ENCODE data around the gene TRIM54. TPM values are rescaled to one million over a fixed set of nuclear protein-coding genes. Genes with fewer than 3 reads are reported as not detected.

TRIM54 gene
- polyA plus RNA-seq, 1 donor from 2014 or later: not detected

- H3K9me3 ChIP-seq (ENCODE audit: low read length): no peaks in the 10 kb centered on the region
- no peak for TF ChIP-seq REST (IDR thresholded peaks at IDR 0.05; ENCODE audit: borderline replicate concordance)
- no peak for TF ChIP-seq EZH2 (IDR thresholded peaks at IDR 0.05; ENCODE audit: borderline replicate concordance, insufficient read depth, low read length, poor library complexity, severe bottlenecking)
- no peak for TF ChIP-seq SMC3 (conservative IDR thresholded peaks at IDR 0.05; ENCODE audit: poor library complexity)
- no peak for TF ChIP-seq CTCF (IDR thresholded peaks at IDR 0.05; ENCODE audit: poor library complexity, severe bottlenecking)
- TF ChIP-seq TAF1 (IDR thresholded peaks at IDR 0.05; ENCODE audit: low read depth): no peak
- no peak for TF ChIP-seq MXI1 (conservative IDR thresholded peaks at IDR 0.05; ENCODE audit: poor library complexity, severe bottlenecking)
- TF ChIP-seq RAD21 (conservative IDR thresholded peaks at IDR 0.05): no peak
- TF ChIP-seq EP300 (conservative IDR thresholded peaks at IDR 0.05; ENCODE audit: poor library complexity, severe bottlenecking): no peak
- no peaks in the 10 kb centered on the region for H3K79me2 ChIP-seq (replicated peaks; ENCODE audit: insufficient read depth, low read length)
- H3K9ac ChIP-seq (ENCODE audit: low read length): no peak overlapping the region
- H3F3A ChIP-seq (ENCODE audit: insufficient read depth, low read length, poor library complexity, severe bottlenecking): no peaks in the 10 kb centered on the region
- H3K27me3 ChIP-seq (ENCODE audit: insufficient read depth, low read depth, low read length): no peaks in the 10 kb centered on the region
- H3K27ac ChIP-seq (ENCODE audit: low read length): no peak overlapping the region
- no peak overlapping the region for H2AFZ ChIP-seq (ENCODE audit: low read depth, low read length)
- H4K20me1 ChIP-seq (ENCODE audit: insufficient read depth): no peaks in the 10 kb centered on the region
- no peak overlapping the region for H3K4me3 ChIP-seq (ENCODE audit: low read length)
- H3K36me3 ChIP-seq (ENCODE audit: insufficient read depth, low read length): no peaks in the 10 kb centered on the region
- no peaks in the 10 kb centered on the region for H3K9me2 ChIP-seq (ENCODE audit: insufficient read depth, low read length)
- H3K4me2 ChIP-seq (ENCODE audit: low read length): no peak overlapping the region
Measured at GRCh38 chr2:27313882-27314645, 31.8 kb downstream of the TRIM54 start.

DNA sequence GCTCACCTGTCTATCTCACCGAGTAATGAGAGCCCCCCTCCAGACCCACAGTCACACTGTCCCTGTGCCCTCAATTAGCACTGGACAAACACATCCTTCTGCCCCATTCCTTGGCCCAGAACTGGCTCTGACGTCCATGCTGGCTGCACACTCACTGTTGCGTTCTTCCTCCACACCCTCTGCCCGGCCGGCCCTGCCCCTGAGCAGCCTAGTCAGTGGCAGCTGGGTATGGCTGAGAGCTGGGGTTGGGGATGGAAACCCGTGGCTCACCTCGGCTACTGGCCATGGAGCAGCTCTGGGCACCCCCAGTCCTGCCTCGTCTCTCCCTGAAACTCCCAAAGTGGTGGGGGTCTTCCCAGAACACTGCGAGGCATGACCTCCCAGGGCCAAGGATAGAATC is 32.5 kb downstream of the TRIM54 start:
- TF ChIP-seq EZH2 (IDR thresholded peaks at IDR 0.05; ENCODE audit: borderline replicate concordance, insufficient read depth, low read length, poor library complexity, severe bottlenecking): no peak
- TF ChIP-seq EP300 (conservative IDR thresholded peaks at IDR 0.05; ENCODE audit: poor library complexity, severe bottlenecking): no peak
- TF ChIP-seq MXI1 (conservative IDR thresholded peaks at IDR 0.05; ENCODE audit: poor library complexity, severe bottlenecking): no peak
- no peak for TF ChIP-seq RAD21 (conservative IDR thresholded peaks at IDR 0.05)
- TF ChIP-seq SMC3 (conservative IDR thresholded peaks at IDR 0.05; ENCODE audit: poor library complexity): no peak
- TF ChIP-seq TAF1 (IDR thresholded peaks at IDR 0.05; ENCODE audit: low read depth): no peak
- TF ChIP-seq POLR2AphosphoS5 (IDR thresholded peaks at IDR 0.05): no peak
- TF ChIP-seq CTCF (IDR thresholded peaks at IDR 0.05; ENCODE audit: poor library complexity, severe bottlenecking): no peak
- no peak for TF ChIP-seq REST (IDR thresholded peaks at IDR 0.05; ENCODE audit: borderline replicate concordance)
- Histone ChIP-seq H3K4me2 (ENCODE audit: low read length) (no peak overlapping the region), H3K4me3 (ENCODE audit: low read length) (no peak overlapping the region), H3F3A (ENCODE audit: insufficient read depth, low read length, poor library complexity, severe bottlenecking) (no peaks in the 10 kb centered on the region), H4K20me1 (ENCODE audit: insufficient read depth) (no peaks in the 10 kb centered on the region), H2AFZ (ENCODE audit: low read depth, low read length) (no peak overlapping the region), H3K27me3 (ENCODE audit: insufficient read depth, low read depth, low read length) (no peaks in the 10 kb centered on the region), H3K9me3 (ENCODE audit: low read length) (no peaks in the 10 kb centered on the region), H3K79me2 (replicated peaks; ENCODE audit: insufficient read depth, low read length) (no peaks in the 10 kb centered on the region), H3K9ac (ENCODE audit: low read length) (no peak overlapping the region), H3K36me3 (ENCODE audit: insufficient read depth, low read length) (no peaks in the 10 kb centered on the region), H3K27ac (ENCODE audit: low read length) (no peak overlapping the region), H3K9me2 (ENCODE audit: insufficient read depth, low read length) (no peaks in the 10 kb centered on the region)

Measured in neural cell (in vitro differentiated cells).